ENCODE measurements around the gene TXNIP. TPM values are rescaled to one million over a fixed set of nuclear protein-coding genes. Genes with fewer than 3 reads are reported as not detected.

TXNIP gene
- total RNA-seq, 1 experiment from 2014 or later, result 576 TPM

DNA sequence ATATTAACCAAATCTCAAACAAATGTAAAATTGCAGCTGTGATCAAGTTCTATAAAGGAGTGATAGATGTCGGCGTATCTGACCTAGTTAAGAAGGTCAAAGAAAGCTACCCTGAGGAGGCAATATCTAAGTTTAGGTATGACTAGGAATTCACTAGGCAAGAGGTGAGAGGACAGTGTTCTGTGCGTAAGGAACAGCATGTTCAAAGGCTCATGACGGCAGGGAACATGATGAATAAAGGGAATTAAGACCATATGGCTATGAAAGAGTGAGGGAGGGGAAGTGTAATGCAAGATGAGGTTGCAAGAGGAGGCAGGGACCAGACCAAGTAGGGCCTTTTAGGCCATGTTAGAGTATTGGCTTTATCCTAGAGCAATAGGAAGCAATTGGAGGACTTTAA, 47.2 kb downstream of the TXNIP start:
- intact Hi-C loops (cut with micrococcal nuclease), result no loop called here
- Mint-ChIP-seq H3K9me3 (ENCODE audit: unreplicated experiment) (no peaks in the 10 kb centered on the region), H3K36me3 (ENCODE audit: insufficient read depth, unreplicated experiment) (peaks cover 29% of the 10 kb centered on the region), H3K4me1 (ENCODE audit: insufficient read depth, unreplicated experiment) (peaks cover 7% of the 10 kb centered on the region), H3K4me3 (ENCODE audit: unreplicated experiment) (no peak overlapping the region), H3K27ac (ENCODE audit: low read depth, unreplicated experiment) (no peak overlapping the region), H3K27me3 (ENCODE audit: insufficient read depth, unreplicated experiment) (no peaks in the 10 kb centered on the region)
- ChIA-PET POLR2A (interaction anchor here (0.6 to 2.2 kb wide), 8 partner anchors 8 to 42 kb away, joined by 3 to 8 read pairs (median 4); partner anchors contain the start of genes ANKRD34A, POLR3GL and RBM8A), CTCF (interaction anchor here (0.6 to 1.7 kb wide), 3 partner anchors 40 to 220 kb away, joined by 3 to 4 read pairs (median 3); no protein-coding TSS in a partner anchor)
- TF ChIP-seq CTCF (IDR thresholded peaks at IDR 0.05; ENCODE audit: unreplicated experiment), result no peak
- DNase-seq (ENCODE audit: unreplicated experiment), result no peak
- no TSS peak for BruUV-seq (replicated peaks)

GRCh38 chr1:145947551-145947950, 48.8 kb downstream of the TXNIP start:
- no peak for DNase-seq (ENCODE audit: unreplicated experiment)
- no peaks in the 10 kb centered on the region for H3K9me3 Mint-ChIP-seq (ENCODE audit: unreplicated experiment)
- H3K4me1 Mint-ChIP-seq (ENCODE audit: insufficient read depth, unreplicated experiment), result peaks cover 5% of the 10 kb centered on the region
- ChIA-PET POLR2A (no interaction called here), CTCF (interaction anchor here (0.8 kb wide), 1 partner anchor 11 kb away, joined by 3 read pairs; the partner anchor contains the start of gene LIX1L)
- H3K27ac Mint-ChIP-seq (ENCODE audit: low read depth, unreplicated experiment), result no peak overlapping the region
- H3K27me3 Mint-ChIP-seq (ENCODE audit: insufficient read depth, unreplicated experiment), result no peaks in the 10 kb centered on the region
- BruUV-seq (replicated peaks), result no TSS peak
- TF ChIP-seq CTCF (IDR thresholded peaks at IDR 0.05; ENCODE audit: unreplicated experiment), result no peak
- H3K4me3 Mint-ChIP-seq (ENCODE audit: unreplicated experiment), result no peak overlapping the region
- intact Hi-C loops (cut with micrococcal nuclease), result no loop called here
- H3K36me3 Mint-ChIP-seq (ENCODE audit: insufficient read depth, unreplicated experiment), result peaks cover 44% of the 10 kb centered on the region

DNA sequence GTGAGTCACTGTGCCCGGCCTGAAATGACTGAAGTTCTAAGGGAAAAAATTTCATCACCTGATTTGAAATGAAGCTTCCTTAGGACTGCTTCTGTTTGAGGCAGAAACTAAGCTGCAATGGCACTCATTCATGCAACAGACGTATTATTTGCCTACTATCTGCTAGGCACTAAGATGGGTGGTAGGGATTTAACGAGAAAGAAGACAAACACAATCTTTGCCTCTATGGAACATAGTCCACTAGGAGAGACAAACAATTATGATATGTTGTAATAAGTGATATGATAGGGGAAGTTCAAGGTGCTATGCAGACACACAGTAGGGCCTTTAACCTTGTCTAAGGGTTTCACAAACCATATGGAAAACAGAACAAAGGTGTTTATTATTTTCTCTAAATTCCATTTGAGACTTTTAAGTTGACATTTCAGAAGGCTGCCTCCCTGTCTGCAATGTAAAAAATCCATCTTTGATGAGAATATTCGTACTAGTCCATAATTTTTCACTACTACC, 49.8 kb downstream of the TXNIP start:
- H3K27ac Mint-ChIP-seq (ENCODE audit: low read depth, unreplicated experiment), result no peak overlapping the region
- H3K36me3 Mint-ChIP-seq (ENCODE audit: insufficient read depth, unreplicated experiment), result peaks cover 43% of the 10 kb centered on the region
- H3K4me1 Mint-ChIP-seq (ENCODE audit: insufficient read depth, unreplicated experiment), result peaks cover 5% of the 10 kb centered on the region
- ChIA-PET POLR2A (interaction anchor here (0.9 to 1.4 kb wide), 3 partner anchors 11 to 19 kb away, joined by 3 to 6 read pairs (median 5); partner anchors contain the start of genes ANKRD34A, LIX1L, POLR3GL and RBM8A), CTCF (interaction anchor here (0.6 to 1.2 kb wide), 2 partner anchors 26 to 61 kb away, joined by 3 read pairs; no protein-coding TSS in a partner anchor)
- no peak for TF ChIP-seq CTCF (IDR thresholded peaks at IDR 0.05; ENCODE audit: unreplicated experiment)
- H3K4me3 Mint-ChIP-seq (ENCODE audit: unreplicated experiment), result no peak overlapping the region
- H3K27me3 Mint-ChIP-seq (ENCODE audit: insufficient read depth, unreplicated experiment), result no peaks in the 10 kb centered on the region
- BruUV-seq (replicated peaks), result TSS peak; percentile 15
- intact Hi-C loops (cut with micrococcal nuclease), result no loop called here
- no peaks in the 10 kb centered on the region for H3K9me3 Mint-ChIP-seq (ENCODE audit: unreplicated experiment)
- no peak for DNase-seq (ENCODE audit: unreplicated experiment)

GRCh38 chr1:145944532-145944931, 51.8 kb downstream of the TXNIP start:
- no peaks in the 10 kb centered on the region for H3K9me3 Mint-ChIP-seq (ENCODE audit: unreplicated experiment)
- no peak for DNase-seq (ENCODE audit: unreplicated experiment)
- POLR2A ChIA-PET, result interaction anchor here (1.2 to 1.4 kb wide), 4 partner anchors 11 to 17 kb away, joined by 3 to 8 read pairs (median 4); partner anchors contain the start of genes LIX1L and RBM8A
- no peak overlapping the region for H3K4me3 Mint-ChIP-seq (ENCODE audit: unreplicated experiment)
- no peak for TF ChIP-seq CTCF (IDR thresholded peaks at IDR 0.05; ENCODE audit: unreplicated experiment)
- CTCF ChIA-PET, result interaction anchor here (0.9 to 1.7 kb wide), 7 partner anchors 17 to 99 kb away, joined by 3 to 10 read pairs (median 4); partner anchors contain the start of genes ITGA10, NUDT17 and RBM8A
- H3K27ac Mint-ChIP-seq (ENCODE audit: low read depth, unreplicated experiment), result no peak overlapping the region
- H3K27me3 Mint-ChIP-seq (ENCODE audit: insufficient read depth, unreplicated experiment), result no peaks in the 10 kb centered on the region
- peaks cover 5% of the 10 kb centered on the region for H3K4me1 Mint-ChIP-seq (ENCODE audit: insufficient read depth, unreplicated experiment)
- intact Hi-C loops (cut with micrococcal nuclease), result no loop called here
- BruUV-seq (replicated peaks), result no TSS peak
- peaks cover 62% of the 10 kb centered on the region for H3K36me3 Mint-ChIP-seq (ENCODE audit: insufficient read depth, unreplicated experiment)

Measured in MCF 10A (cell line).